Peyer's patch (tissue), 4 donors: ENCODE measurements around the gene TSPAN32. TPM values are rescaled to one million over a fixed set of nuclear protein-coding genes. Genes with fewer than 3 reads are reported as not detected.
A peak's percentile ranks its signal among the peaks of the same experiment; 100 is the strongest.

Experiments
- DNase-seq, 3 donors: peaks; one replicate each; pipeline ENCODE4 v3.0.0-alpha.2; 2017 to 2019
- H3K27ac ChIP-seq, 4 donors: fragments of 200-600 bp; sonication (generic); one replicate each; pipeline ENCODE4 v1.5.1; 2016 to 2019
- H3K27me3 ChIP-seq, 2 donors: fragments of 200-600 bp; sonication (generic); one replicate each; pipeline ENCODE4 v1.5.1; 2019
- H3K36me3 ChIP-seq, 3 donors: fragments of 200-600 bp; sonication (generic); one replicate each; pipeline ENCODE4 v1.5.1; 2016 to 2019
- H3K4me1 ChIP-seq, 4 donors: fragments of 200-600 bp; sonication (generic); one replicate each; pipeline ENCODE4 v1.5.1; 2016 to 2019
- H3K4me3 ChIP-seq, 4 donors: fragments of 200-600 bp; sonication (generic); 1 replicate in 3 of 4; 2 replicates in 1 of 4; pipeline ENCODE4 v1.5.1; 2016 to 2019; ENCODE audit warnings: mild to moderate bottlenecking in 1 of 4
- H3K9me3 ChIP-seq, 4 donors: fragments of 200-600 bp; sonication (generic); one replicate each; pipeline ENCODE4 v1.5.1; 2016 to 2019; ENCODE audit warnings: mild to moderate bottlenecking in 1 of 4
- CTCF ChIP-seq, 6 experiments: fragments of 450-650 bp in 4 of 6; fragments of 200-600 bp in 2 of 6; sonication (generic) in 1 of 6; IDR thresholded peaks; one replicate each; pipeline ENCODE4 v1.5.1; 2017 to 2019; ENCODE audit warnings: antibody characterized with exemption in 6 of 6, mild to moderate bottlenecking in 3 of 6, moderate library complexity in 1 of 6
- POLR2A ChIP-seq, 2 donors: fragments of 450-650 bp; IDR thresholded peaks; one replicate each; pipeline ENCODE4 v1.5.1; 2017; ENCODE audit warnings: antibody characterized with exemption in 2 of 2, mild to moderate bottlenecking in 2 of 2, moderate library complexity in 2 of 2
- total RNA-seq, 4 donors: library from RNA; depleted of rRNA; stranded (reverse); fragments of >200 nt; gene quantifications; one replicate each; pipeline ENCODE4 v1.1.0, GENCODE V29; 2016

The TSPAN32 gene
- total RNA-seq, 4 donors from 2014 or later, result 1.6 to 1.7 TPM; not detected in 2

GRCh38 chr11:2263071-2263565 is 38.7 kb upstream of the TSPAN32 start:
- Histone ChIP-seq H3K4me3 (no peak overlapping the region), H3K27ac (no peak overlapping the region), H3K36me3 (no peaks in the 10 kb centered on the region), H3K27me3 (no peaks in the 10 kb centered on the region), H3K4me1 (peaks cover 0 to 8% (median 5%) of the 10 kb centered on the region in 4 donors), H3K9me3 (no peaks in the 10 kb centered on the region)
- no peak for TF ChIP-seq CTCF (IDR thresholded peaks at IDR 0.05)
- no peak for TF ChIP-seq POLR2A (IDR thresholded peaks at IDR 0.05)
- DNase-seq, result peak in 2 of 3 donors; percentile 42 to 46

GRCh38 chr11:2263724-2264360 is 38.0 kb upstream of the TSPAN32 start:
- H3K36me3 ChIP-seq, result no peaks in the 10 kb centered on the region
- peaks cover 0 to 13% (median 7%) of the 10 kb centered on the region in 4 donors for H3K4me1 ChIP-seq
- no peak for TF ChIP-seq CTCF (IDR thresholded peaks at IDR 0.05)
- no peaks in the 10 kb centered on the region for H3K9me3 ChIP-seq
- no peak overlapping the region for H3K27ac ChIP-seq
- H3K27me3 ChIP-seq, result no peaks in the 10 kb centered on the region
- H3K4me3 ChIP-seq, result no peak overlapping the region
- DNase-seq, result no peak

- Histone ChIP-seq H3K4me3 (no peak overlapping the region), H3K27me3 (peaks cover 0 to 5% of the 10 kb centered on the region in 2 donors), H3K4me1 (peaks cover 0 to 19% (median 11%) of the 10 kb centered on the region in 4 donors), H3K36me3 (no peaks in the 10 kb centered on the region), H3K27ac (no peak overlapping the region), H3K9me3 (no peaks in the 10 kb centered on the region)
- no peak for TF ChIP-seq CTCF (IDR thresholded peaks at IDR 0.05)
- TF ChIP-seq POLR2A (IDR thresholded peaks at IDR 0.05), result no peak
- DNase-seq, result peak in 1 of 3 donors; percentile 41
These were observed 37.3 kb upstream of the TSPAN32 start for GRCh38 chr11:2264366-2265053.

GRCh38 chr11:2265396-2265795 is 36.4 kb upstream of the TSPAN32 start:
- H3K4me3 ChIP-seq, result no peak overlapping the region
- TF ChIP-seq POLR2A (IDR thresholded peaks at IDR 0.05) (no peak), CTCF (IDR thresholded peaks at IDR 0.05) (peak in 1 of 6 experiments; percentile 27)
- peak; percentile 44 to 66 (median 58) for DNase-seq
- H3K27me3 ChIP-seq, result peaks cover 0 to 5% of the 10 kb centered on the region in 2 donors
- H3K9me3 ChIP-seq, result no peaks in the 10 kb centered on the region
- H3K4me1 ChIP-seq, result peaks cover 0 to 28% (median 18%) of the 10 kb centered on the region in 4 donors
- peak overlapping the region; percentile 13 to 66 (median 33) for H3K27ac ChIP-seq
- no peaks in the 10 kb centered on the region for H3K36me3 ChIP-seq

- TF ChIP-seq CTCF (IDR thresholded peaks at IDR 0.05) (no peak), POLR2A (IDR thresholded peaks at IDR 0.05) (no peak)
- no peak overlapping the region for H3K4me3 ChIP-seq
- no peaks in the 10 kb centered on the region for H3K36me3 ChIP-seq
- H3K27ac ChIP-seq, result peak overlapping the region; percentile 13 to 66 (median 33)
- no peaks in the 10 kb centered on the region for H3K9me3 ChIP-seq
- peak; percentile 15 to 40 (median 37) for DNase-seq
- peaks cover 0 to 34% (median 22%) of the 10 kb centered on the region in 4 donors for H3K4me1 ChIP-seq
- H3K27me3 ChIP-seq, result peaks cover 0 to 10% of the 10 kb centered on the region in 2 donors
These were observed 35.8 kb upstream of the TSPAN32 start for GRCh38 chr11:2265854-2266585.
